B cell (primary cell): ENCODE measurements around the gene ZNF469. TPM values are rescaled to one million over a fixed set of nuclear protein-coding genes. Genes with fewer than 3 reads are reported as not detected.

Experiments
- ATAC-seq: fragments of 200-7000 bp; cut with Tn5 transposase; one replicate; pipeline ENCODE4 v1.10.0; 2021; ENCODE audit warnings: low read depth, mild to moderate bottlenecking, moderate number of reproducible peaks, moderate library complexity
- CTCF ChIA-PET: fragments of 350-600 bp; sonication (Branson Sonifier 250); formaldehyde crosslinking; loops from one replicate; lab custom pipeline; 2021; ENCODE audit warnings: antibody characterized with exemption, inconsistent platforms; lab: Charles Lee
- POLR2A ChIA-PET: fragments of 350-600 bp; sonication (Branson Sonifier 250); formaldehyde crosslinking; loops from one replicate; lab custom pipeline; 2021; ENCODE audit warnings: antibody characterized with exemption; lab: Charles Lee
- DNase-seq: peaks from one replicate; pipeline ENCODE4 v3.0.0; 2013
- H2AFZ ChIP-seq: 2 replicates; pipeline ENCODE4 v1.6.1; 2012; ENCODE audit warnings: mild to moderate bottlenecking, low read depth, low read length; ENCODE audit not compliant: insufficient read depth, poor library complexity, severe bottlenecking
- H3K27ac ChIP-seq, 2 donors: 1 replicate in 1 of 2; 2 replicates in 1 of 2; pipeline ENCODE4 v1.5.1; 2012 to 2013; ENCODE audit warnings: low read length in 2 of 2, mild to moderate bottlenecking in 2 of 2, moderate library complexity in 1 of 2
- H3K27me3 ChIP-seq, 4 experiments: fragments of 200-600 bp in 1 of 4; sonication (generic) in 1 of 4; replicated peaks in 1 of 4; 1 replicate in 2 of 4; 2 replicates in 2 of 4; pipeline versions ENCODE4 v1.6.1 to v1.7.0; 2013 to 2016; ENCODE audit warnings: low read length in 3 of 4, mild to moderate bottlenecking in 2 of 4, mixed read lengths in 1 of 4, moderate library complexity in 1 of 4; ENCODE audit not compliant: insufficient read depth in 4 of 4, control insufficient read depth in 3 of 4; ENCODE audit errors: control extremely low read depth in 1 of 4
- H3K36me3 ChIP-seq, 2 experiments: replicated peaks in 1 of 2; 1 replicate in 1 of 2; 2 replicates in 1 of 2; pipeline versions ENCODE4 v1.6.1 to v1.7.1; 2013; ENCODE audit warnings: low read length in 1 of 2; ENCODE audit not compliant: insufficient read depth in 2 of 2, control insufficient read depth in 1 of 2; ENCODE audit errors: control extremely low read depth in 1 of 2, extremely low read depth in 1 of 2
- H3K4me1 ChIP-seq, 2 donors: fragments of 200-600 bp in 1 of 2; sonication (generic) in 1 of 2; 1 replicate in 1 of 2; 2 replicates in 1 of 2; pipeline versions ENCODE4 v1.5.1 to v1.6.1; 2013 to 2017; ENCODE audit warnings: low read length in 2 of 2; ENCODE audit not compliant: control insufficient read depth in 2 of 2, insufficient read depth in 2 of 2
- H3K4me2 ChIP-seq: replicated peaks from 2 replicates; pipeline ENCODE3; 2012; ENCODE audit warnings: mild to moderate bottlenecking, low read depth, low read length; ENCODE audit not compliant: poor library complexity, severe bottlenecking
- H3K4me3 ChIP-seq, 5 experiments: fragments of 200-600 bp in 1 of 5; sonication (generic) in 1 of 5; 1 replicate in 3 of 5; 2 replicates in 2 of 5; pipeline versions ENCODE4 v1.5.1 to v1.7.0; 2011 to 2016; ENCODE audit warnings: low read length in 4 of 5, mild to moderate bottlenecking in 4 of 5, low read depth in 2 of 5, control low read depth in 1 of 5, moderate library complexity in 1 of 5; ENCODE audit not compliant: insufficient read depth in 1 of 5; ENCODE audit errors: control extremely low read depth in 1 of 5, extremely low read depth in 1 of 5
- H3K79me2 ChIP-seq: fragments of 200-600 bp; sonication (generic); one replicate; pipeline ENCODE4 v1.6.0; 2016; ENCODE audit warnings: low read length; ENCODE audit not compliant: control insufficient read depth, insufficient read depth
- H3K9ac ChIP-seq: fragments of 200-600 bp; sonication (generic); 2 replicates; pipeline ENCODE4 v1.6.1; 2017; ENCODE audit warnings: mild to moderate bottlenecking, low read length, moderate library complexity
- H3K9me3 ChIP-seq, 3 donors: one replicate each; pipeline versions ENCODE4 v1.6.1 to v1.7.1; 2013; ENCODE audit warnings: low read length in 2 of 3; ENCODE audit not compliant: control insufficient read depth in 2 of 3, insufficient read depth in 1 of 3; ENCODE audit errors: control extremely low read depth in 1 of 3
- H4K20me1 ChIP-seq: 2 replicates; pipeline ENCODE4 v1.6.0; 2012; ENCODE audit warnings: mild to moderate bottlenecking, low read length; ENCODE audit not compliant: insufficient read depth, control insufficient read depth, poor library complexity, severe bottlenecking
- H3K27ac Mint-ChIP-seq: one replicate; pipeline ENCODE4 v1.8.0; 2021; ENCODE audit warnings: mixed read lengths
- H3K27me3 Mint-ChIP-seq: one replicate; pipeline ENCODE4 v1.8.0; 2021; ENCODE audit warnings: mixed read lengths
- H3K4me1 Mint-ChIP-seq: one replicate; pipeline ENCODE4 v1.8.0; 2021; ENCODE audit warnings: mixed read lengths
- H3K4me3 Mint-ChIP-seq: one replicate; pipeline ENCODE4 v1.8.0; 2021; ENCODE audit warnings: mixed read lengths
- H3K9me3 Mint-ChIP-seq: one replicate; pipeline ENCODE4 v1.8.0; 2022; ENCODE audit warnings: mixed read lengths; ENCODE audit not compliant: insufficient read depth
- CTCF ChIP-seq: fragments of 200-600 bp; IDR thresholded peaks from one replicate; pipeline ENCODE4 v1.8.0; 2022; ENCODE audit warnings: antibody characterized with exemption, mild to moderate bottlenecking
- EZH2 ChIP-seq: IDR thresholded peaks from 2 replicates; pipeline ENCODE4 v1.6.1; 2012; ENCODE audit warnings: borderline replicate concordance, low read depth, mild to moderate bottlenecking, moderate library complexity, low read length; ENCODE audit not compliant: insufficient read depth, poor library complexity, severe bottlenecking
- WGBS: methylation state at CpG from one replicate; pipeline ENCODE4 v1.1.5; 2013; ENCODE audit warnings: missing lambda C conversion rate; ENCODE audit not compliant: insufficient coverage; 5-methylcytosine and 5-hydroxymethylcytosine counted together
- intact Hi-C: fragments of 100-400 bp; cut with micrococcal nuclease; formaldehyde crosslinking; loops from one replicate; pipeline ENCODE4 v1.10.0; 2022
- polyA plus RNA-seq: library from polyadenylated mRNA; depleted of rRNA; stranded (reverse); fragments of >200 nt; gene quantifications from 2 replicates; pipeline ENCODE4 v1.2.3, GENCODE V29; 2012
- total RNA-seq, 2 donors: library from RNA; stranded (reverse); fragments of 120-200 nt in 1 of 2; gene quantifications; 1 replicate in 1 of 2; 2 replicates in 1 of 2; pipeline versions ENCODE4 v1.2.3 to v1.2.4, GENCODE V29; 2013 to 2022

The ZNF469 gene
- total and polyA plus RNA-seq, 2 donors (not counting 1 experiment from before 2014, with no cell fraction given): 0.25 to 5.9 TPM

- peaks cover 0 to 16% (median 3%) of the 10 kb centered on the region in 4 experiments for H3K27me3 ChIP-seq
- H3K4me3 ChIP-seq: no peak overlapping the region
- no peaks in the 10 kb centered on the region for H4K20me1 ChIP-seq
- H3K9me3 ChIP-seq: no peaks in the 10 kb centered on the region
- H3K9ac ChIP-seq: no peak overlapping the region
- H3K4me1 Mint-ChIP-seq: no peaks in the 10 kb centered on the region
- H3K79me2 ChIP-seq: no peaks in the 10 kb centered on the region
- H3K4me1 ChIP-seq: no peaks in the 10 kb centered on the region
- ChIA-PET POLR2A (no interaction called here), CTCF (no interaction called here)
- TF ChIP-seq CTCF (no peak), EZH2 (no peak)
- no peaks in the 10 kb centered on the region for H3K9me3 Mint-ChIP-seq
- H2AFZ ChIP-seq: no peak overlapping the region
- WGBS: 51% methylated on average over 9 of the region's 9 CpGs
- H3K27me3 Mint-ChIP-seq: peaks cover 42% of the 10 kb centered on the region
- H3K4me2 ChIP-seq: no peak overlapping the region
- H3K27ac ChIP-seq: no peak overlapping the region
- intact Hi-C loops: no loop called here
- no peak overlapping the region for H3K4me3 Mint-ChIP-seq
- no peak for DNase-seq
- no peak overlapping the region for H3K27ac Mint-ChIP-seq
- ATAC-seq: no peak
- H3K36me3 ChIP-seq: no peaks in the 10 kb centered on the region
These were observed 7.5 kb downstream of the ZNF469 start for GRCh38 chr16:88390265-88390664.

- ChIA-PET POLR2A (no interaction called here), CTCF (no interaction called here)
- Histone ChIP-seq H3K27ac (no peak overlapping the region), H3K4me3 (no peak overlapping the region), H3K79me2 (no peaks in the 10 kb centered on the region), H2AFZ (no peak overlapping the region), H3K4me2 (no peak overlapping the region), H3K4me1 (no peaks in the 10 kb centered on the region), H3K27me3 (peaks cover 0 to 13% (median 2%) of the 10 kb centered on the region in 4 experiments), H3K9me3 (no peaks in the 10 kb centered on the region), H3K36me3 (no peaks in the 10 kb centered on the region), H3K9ac (no peak overlapping the region), H4K20me1 (no peaks in the 10 kb centered on the region)
- 85% methylated on average over 7 of the region's 13 CpGs for WGBS
- no peak for TF ChIP-seq EZH2
- no peaks in the 10 kb centered on the region for H3K9me3 Mint-ChIP-seq
- H3K4me1 Mint-ChIP-seq: no peaks in the 10 kb centered on the region
- intact Hi-C loops: no loop called here
- H3K4me3 Mint-ChIP-seq: no peak overlapping the region
- ATAC-seq (no peak), DNase-seq (no peak)
- H3K27ac Mint-ChIP-seq: no peak overlapping the region
- H3K27me3 Mint-ChIP-seq: peaks cover 39% of the 10 kb centered on the region
These were observed 8.0 kb downstream of the ZNF469 start for GRCh38 chr16:88390735-88391134.
